Stimulated activated CD8-positive, alpha-beta memory T cell treated with anti-CD3 and anti-CD28 coated beads, Interleukin-7, amount 100 ng/mL, for 1 hour (primary cell): Measurements from ENCODE around the gene CAPN2.

Source experiments
- DNase-seq, 2 donors: peaks; one replicate each; pipeline ENCODE4 v3.0.0-alpha.2; 2020; ENCODE audit warnings: low read depth in 2 of 2

The CAPN2 gene

DNA sequence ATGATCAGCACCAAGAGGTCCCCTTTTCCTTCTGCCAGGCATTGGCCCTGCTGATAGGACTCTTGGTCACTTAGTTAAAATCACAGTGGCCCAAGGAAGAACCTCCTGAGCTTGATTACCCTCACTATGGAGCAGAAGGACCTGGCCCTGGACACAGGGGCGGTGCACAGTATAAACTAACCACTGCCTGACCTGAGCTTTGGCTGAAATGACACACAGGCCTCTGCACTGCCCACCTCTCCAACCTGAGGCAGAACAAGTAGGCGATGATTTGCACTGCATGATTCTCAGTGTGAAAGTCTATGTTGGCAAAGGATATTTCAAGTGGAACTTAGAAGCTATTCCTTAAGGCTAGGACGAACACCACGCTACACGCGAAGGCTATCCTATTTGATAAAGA lies 48.5 kb downstream of the CAPN2 start:
- DNase-seq, result no peak

DNA sequence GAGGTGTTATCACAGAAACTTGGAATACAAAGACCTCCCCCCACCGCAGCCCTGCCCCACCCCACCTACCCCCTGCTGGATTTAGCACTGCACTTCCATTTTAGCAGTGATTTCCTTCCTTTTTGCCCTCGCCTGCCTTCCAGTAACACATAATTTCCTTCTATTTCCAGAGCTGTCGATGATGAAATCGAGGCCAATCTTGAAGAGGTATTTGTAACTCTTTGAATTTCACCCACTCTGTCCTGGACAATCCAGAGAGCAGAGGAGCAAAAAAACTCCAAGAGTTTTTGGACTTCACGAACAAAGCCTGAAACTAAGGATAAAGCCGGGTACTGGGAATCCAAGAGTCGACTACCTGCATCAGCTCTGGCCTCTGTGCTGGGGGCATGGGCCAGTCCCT lies 49.1 kb downstream of the CAPN2 start:
- no peak for DNase-seq

DNA sequence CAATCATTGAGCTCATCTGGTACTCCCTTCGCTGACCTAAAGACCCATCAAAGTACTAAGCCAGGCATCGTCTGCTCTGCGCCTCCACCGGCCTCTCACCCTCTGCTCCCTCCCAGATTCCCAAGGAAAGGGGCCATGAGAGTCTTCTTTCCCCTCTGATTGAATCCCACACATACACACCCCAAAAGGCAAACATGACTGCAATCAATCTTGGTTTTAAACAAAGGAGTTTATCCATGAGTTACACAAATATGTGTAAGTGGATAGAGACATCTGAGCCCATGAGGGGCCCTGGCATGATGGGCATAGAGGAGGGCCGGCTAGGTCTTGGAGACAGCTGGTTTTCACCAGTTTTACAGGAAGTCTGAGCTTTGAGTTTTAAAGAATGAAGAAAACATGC lies 50.9 kb downstream of the CAPN2 start:
- no peak for DNase-seq

DNA sequence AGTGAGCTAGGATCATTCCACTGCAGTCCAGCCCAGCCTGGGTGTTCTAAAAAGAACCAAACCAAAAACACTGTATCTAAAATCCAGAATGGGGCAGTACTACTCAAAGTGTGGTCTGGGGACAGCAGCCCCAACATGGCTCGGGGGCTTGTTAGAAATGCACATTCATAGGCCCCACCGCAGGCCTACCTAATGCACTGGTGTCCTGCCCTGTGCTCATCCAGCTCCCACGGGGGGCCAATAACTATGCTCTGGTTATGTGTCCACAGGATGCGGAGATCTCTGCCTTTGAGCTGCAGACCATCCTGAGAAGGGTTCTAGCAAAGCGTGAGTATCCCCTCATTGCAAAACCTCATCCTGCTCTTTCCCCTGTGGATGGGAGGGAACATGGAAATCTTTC lies 51.5 kb downstream of the CAPN2 start:
- no peak for DNase-seq

DNA sequence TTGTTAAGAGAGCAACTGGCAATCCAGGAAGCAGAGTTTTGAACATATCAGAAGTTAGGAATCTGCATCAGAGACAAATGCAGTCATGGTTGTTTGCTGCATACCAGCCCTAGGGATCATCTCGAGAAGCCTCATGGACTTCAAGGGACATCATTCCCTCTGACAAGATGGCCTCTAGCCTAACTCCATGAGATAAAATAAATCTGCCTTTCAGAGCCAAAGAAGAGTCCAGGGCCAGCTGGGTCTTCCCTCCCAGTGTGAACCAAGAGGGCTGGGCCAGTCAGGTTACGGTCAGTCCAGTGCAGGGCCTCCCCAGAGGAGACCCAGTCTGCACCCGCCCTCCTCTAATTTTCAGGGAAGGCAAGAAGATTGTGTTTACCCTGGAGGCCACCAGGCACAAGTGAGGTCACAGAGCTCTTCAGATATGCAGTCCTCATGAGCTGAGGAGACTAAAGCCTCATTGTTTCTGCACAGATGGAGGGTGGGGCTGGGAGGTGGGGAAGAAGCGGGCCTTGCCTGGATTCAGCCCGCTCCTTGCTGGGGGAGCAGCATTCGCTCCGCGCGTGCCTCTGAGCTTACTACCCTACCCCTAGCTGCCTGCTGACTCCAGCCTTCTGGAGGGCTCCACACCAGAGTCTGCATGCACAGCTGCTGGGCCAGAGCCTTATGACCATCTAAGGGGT lies 52.8 kb downstream of the CAPN2 start:
- no peak for DNase-seq

DNA sequence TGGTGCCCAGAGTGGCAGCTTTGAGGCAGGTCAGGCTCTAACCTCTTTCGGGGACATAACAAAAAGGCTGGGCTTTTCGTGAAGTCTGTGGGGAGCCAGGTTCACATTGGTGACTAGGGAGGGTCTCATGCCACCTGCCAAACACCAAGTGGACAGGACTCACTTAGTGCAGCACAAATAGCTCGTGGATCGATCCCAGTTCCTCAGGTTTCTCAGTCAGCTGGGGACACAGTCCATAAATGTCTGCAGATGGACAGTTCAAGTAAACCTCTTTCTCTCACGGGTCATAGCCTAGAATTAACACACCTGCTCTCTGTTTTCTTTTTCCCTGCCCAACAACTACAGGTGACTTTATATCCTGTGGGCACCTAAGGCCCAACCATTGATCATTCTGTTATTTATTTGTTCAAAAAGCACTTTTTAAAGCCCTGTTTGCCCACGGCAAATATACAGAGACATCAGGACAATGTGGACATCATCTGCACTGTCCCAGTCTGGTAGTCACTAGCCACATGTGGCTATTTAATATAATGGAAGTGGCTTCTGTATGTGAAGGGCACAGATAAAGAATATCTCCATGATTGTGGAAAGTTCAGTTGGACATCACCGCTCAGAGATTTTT lies 53.5 kb downstream of the CAPN2 start:
- DNase-seq, result no peak

DNA sequence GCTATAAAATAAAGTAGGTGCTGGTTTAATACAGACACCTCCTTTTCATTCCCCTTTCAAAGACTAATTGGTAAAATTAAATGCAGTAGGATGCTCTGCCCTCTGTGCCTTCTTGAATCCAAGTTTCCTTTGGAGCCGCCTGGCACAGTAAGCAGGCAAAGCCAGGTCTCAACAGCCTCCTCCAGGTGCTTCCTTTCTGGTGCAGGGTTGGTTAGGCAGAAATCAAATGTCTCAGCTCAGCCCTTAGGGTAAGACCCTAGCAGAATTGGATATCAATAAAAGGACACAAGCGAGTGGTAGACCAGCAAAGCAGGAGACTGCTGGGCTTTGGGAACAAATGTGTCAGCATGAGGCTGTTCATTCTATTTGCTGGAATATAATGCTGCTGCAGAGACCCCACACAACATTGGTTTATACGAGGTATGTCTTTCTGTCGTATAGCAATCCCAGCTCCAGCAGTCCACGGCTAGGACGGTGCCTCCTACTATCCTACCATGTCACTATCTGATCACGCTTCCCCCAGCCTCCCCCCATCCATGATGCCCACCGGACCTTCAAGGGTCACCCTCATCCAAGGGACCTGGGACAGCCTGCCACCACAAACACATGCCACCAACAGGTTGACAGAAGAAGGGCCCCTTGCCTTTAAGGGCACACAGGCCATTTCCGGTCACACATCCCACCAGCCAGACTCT lies 58.4 kb downstream of the CAPN2 start:
- DNase-seq, result no peak

DNA sequence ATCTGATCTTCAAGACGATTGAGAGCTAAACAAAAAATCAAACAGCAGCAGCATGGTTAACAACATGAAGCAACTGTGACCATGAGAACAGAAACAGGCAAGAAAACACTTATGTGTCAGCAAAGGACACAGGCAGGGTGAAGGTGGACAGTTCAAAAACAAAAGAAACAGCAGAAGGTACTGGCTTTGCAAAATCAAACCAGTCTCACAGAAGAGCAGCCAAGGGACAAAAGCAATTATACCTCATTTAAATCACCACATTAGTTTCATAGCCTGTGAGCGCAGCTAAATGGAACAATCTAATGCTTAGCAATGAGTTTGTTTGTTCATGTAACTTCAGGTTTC lies 59.1 kb downstream of the CAPN2 start:
- no peak for DNase-seq

DNA sequence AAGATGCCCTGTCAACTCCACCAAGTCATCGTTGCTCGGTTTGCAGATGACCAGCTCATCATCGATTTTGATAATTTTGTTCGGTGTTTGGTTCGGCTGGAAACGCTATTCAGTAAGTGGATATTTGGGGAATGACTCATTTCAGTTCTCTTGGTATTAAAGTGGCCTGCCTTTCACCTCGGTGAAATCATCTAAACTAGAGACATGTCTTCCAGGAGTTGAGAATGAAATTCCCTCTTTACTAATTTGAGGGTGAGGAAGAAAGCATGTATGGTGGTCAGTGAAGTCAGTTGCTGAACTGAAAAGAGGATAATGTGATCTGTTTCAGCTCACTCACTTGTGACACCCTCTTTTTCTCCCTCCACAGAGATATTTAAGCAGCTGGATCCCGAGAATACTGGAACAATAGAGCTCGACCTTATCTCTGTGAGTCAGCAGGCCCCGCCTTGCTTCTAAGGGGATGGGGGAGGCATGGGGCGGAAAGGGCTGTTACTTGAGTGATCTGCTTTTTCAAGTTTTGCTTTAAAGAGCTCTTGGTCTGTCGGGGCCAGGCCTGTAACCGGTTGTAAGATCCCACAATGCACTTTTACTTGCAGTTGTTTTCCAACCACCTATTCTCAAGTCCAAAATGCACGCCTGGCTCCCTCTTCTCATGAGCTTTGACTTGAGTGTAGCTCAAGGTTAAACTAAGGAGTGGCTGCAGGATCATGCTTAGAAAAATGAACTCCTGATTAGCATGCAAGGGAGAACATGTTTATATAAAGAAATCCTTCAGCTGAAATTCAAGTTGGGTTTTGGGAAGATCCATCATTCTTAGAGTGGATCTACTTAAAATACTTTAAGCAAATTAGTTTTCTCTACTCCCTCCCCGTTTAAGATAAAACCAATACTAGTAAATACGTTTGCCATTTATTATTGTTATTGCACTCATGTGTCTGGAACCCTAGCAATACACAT lies 59.8 kb downstream of the CAPN2 start:
- no peak for DNase-seq

DNA sequence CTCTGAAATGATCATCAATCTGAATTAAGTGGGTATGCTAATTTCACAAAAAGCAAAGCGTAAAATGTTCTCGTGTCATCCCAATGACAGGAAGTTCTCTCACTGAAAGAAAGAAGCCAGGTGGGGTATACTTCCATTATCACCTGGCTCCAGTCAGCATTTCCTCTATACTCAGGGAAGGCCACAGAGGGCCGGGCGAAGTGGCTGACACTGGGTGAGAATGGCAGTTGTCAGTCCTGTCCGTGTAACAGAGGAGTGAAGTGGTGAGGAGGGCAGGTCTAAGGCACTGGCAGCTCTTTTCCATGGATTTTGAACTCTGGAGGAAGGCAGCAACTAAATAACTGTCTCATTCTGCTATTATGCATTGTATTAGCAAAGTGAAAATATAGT lies 60.4 kb downstream of the CAPN2 start:
- no peak for DNase-seq

DNA sequence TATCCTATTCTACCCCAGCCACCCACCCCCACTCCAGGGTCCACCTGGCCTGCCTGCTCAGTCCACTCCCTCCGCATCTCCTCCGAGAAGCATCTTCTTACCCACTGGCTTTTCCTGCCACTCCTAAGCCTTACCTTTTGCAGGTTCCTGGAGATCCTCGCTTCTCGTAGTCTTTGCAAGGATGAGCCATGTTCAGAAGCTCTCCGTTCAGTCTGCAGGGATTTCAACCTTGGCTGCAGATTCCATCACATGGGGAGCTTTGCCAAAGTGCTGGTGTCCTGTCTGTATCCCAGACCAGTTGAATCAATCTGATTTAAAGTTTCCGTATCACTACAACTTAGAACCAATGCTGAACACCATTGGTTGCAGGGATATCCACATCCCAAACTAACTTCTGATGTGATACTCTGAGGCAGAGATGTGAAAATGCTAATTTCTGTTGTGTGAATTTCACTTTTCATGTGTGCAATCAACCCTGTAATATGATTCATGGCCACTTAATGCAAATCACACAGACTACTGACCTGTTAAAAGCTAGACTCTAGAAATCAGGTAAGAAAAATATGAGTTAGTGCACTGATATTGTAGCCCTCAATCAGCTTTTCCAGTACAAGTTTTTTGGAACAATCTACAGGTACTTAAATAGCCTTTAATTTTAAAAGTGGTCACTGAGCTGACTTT lies 61.9 kb downstream of the CAPN2 start:
- DNase-seq, result no peak

DNA sequence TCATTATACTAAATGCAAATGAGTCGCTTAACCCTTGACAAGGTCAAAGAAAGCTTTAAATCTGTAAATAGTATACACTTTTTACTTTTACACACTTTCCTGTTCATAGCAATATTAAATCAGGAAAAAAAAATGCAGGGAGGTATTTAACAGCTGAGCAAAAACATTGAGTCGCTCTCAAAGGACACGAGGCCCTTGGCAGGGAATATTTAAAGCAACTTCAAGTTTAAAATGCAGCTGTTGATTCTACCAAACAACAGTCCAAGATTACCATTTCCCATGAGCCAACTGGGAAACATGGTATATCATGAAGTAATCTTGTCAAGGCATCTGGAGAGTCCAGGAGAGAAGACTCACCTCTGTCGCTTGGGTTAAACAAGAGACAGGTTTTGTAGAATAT lies 62.7 kb downstream of the CAPN2 start:
- DNase-seq, result no peak

DNA sequence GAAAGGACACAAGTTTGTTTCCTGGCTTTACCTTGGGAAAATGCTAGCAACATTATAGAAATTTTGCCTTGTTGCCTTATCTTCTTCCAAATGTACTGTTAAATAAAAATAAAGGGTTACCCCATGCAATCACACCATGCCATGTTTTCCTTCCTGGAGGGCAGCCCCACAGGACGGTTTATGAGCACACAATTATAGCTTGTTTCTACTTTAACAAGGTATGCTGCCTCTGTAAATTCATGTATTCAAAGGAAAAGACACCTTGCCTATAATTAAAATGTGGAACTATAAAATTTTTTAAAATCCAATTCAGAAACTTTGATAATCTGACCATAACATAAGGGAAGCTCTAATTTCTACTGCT lies 63.4 kb downstream of the CAPN2 start:
- DNase-seq, result no peak

DNA sequence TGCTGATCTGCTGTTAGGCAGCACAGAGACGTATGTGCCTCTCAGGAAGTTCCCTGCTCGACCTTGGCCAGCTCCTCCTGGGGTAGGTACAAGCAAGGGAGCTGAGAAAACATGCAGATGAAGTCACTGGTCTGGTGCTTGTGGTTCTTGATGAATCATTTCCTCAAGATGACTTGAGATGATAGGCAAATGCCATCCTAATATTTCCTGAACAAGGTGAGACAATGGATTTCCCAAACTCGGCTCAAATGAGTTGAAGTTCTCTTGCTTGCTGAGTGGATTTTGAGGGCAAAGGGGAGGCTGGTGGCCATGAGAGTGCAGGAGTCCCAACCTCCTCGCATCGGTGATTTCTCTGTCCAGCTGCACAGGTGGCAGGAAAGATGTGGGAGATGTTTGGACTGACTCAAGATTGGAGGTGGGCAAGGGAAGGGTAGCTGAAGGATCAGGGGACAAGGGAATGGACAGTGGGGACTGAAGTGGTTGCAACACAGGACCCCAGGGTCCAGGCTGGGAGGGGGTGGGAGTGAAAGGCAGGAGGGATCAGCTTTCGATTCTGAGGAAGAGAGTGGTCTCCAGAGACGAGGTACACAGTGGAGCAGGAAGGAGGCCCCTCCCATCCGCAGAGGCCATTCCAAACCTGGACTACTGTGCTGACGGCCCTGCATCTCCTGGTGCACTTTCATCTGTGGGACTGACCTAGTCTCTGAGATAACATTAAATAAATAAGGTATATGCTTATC lies 63.9 kb downstream of the CAPN2 start:
- no peak for DNase-seq

DNA sequence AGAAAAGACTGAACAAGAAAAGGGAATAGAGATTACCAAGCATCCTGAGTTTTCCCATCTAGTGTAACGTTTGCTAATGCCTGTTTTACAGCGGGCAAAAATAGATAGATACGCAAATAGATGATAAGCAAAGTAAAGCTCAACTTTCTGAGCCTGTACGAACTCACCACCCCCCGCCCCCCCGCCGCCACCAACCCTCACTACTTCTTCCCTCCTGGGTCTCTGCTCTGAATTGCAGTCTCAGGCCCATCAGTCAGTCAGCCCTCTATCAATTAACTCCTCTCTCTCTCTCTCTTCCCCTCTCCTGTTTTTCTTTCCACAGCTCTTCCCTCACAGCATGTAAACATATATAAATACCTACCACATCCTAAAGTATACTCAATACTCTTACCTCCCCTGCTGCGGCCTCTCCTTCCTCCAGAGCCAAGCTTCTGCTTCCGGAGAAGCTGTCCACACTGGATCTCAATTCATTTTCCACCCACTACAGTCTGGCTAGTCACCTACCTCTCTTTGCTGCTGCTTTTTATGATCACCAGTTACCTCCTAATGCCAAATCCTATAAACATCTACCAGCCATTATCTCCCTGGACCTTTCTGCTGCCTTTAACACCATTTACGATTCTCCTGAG lies 64.6 kb downstream of the CAPN2 start:
- DNase-seq, result no peak

DNA sequence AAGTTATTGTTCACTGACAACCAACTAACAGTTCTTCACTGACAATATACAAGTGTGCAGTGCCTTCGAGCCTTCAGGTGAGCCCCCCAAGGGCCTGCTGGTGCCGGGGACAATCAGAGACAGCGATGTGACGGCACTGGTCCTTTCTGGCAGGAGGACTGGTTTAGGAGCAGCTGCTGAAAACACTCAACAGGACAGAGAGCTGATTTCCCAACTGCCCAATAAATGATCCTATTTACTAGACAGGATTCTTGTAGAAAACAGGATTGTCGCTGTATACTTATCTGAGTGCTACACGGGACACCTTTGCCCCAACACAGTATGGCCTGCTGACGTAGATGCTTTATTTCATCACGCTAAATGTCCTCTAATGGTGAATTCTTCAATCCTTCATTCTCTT lies 68.0 kb downstream of the CAPN2 start:
- no peak for DNase-seq

DNA sequence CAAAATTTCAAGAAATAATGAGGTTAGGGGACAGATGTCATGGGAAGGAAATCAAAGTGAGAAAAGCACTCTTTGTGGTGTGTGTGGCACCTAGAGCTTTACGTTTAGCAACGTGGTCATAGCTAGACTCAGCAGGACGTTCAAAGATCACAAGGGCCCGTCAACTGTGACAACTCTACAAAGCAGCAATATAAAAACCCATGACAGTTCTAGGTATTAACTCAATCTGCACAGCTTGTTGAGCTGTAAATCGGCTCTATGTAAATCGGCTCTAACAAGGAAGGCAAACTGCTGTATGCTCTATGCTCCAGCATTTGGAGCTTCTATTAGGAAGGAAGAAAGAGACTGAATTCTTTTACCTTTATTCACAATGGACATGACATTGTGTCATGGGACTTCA lies 68.6 kb downstream of the CAPN2 start:
- DNase-seq, result no peak

DNA sequence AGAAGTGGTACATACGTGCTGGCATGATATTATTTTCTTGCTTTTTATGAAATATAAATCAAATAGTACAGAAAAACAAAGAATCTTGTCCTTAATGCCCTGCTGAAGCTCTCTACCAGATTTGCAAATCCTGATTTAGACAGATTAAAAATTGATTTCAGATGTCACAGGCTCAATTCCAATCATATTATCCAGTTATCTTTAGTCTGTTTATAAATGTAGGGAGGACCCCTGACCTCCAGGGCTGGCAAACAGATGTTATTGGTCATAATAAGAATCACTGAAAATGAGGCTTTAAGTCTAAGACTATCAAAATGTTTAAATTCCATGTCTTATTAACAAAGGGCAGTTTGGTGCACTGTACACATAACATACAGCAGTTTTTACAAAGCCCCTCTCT lies 71.3 kb downstream of the CAPN2 start:
- no peak for DNase-seq

DNA sequence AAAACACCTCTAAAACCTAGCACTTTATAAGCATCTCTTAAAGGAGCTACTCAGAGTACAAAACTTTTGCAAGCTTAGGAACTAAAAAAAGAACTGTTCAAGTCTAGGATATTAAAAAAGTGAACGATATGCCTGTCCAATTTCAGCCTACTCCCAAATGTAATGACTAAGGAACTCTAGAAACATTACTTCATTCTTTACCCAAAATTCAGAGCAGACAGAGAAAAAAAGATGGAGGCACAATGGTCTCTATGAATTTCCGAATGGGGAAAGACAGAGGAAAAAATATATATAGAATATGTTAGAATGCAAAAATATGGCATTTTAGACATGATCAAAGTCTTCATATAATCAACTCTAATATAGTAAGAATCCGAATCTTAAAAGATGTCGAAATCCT lies 72.2 kb downstream of the CAPN2 start:
- no peak for DNase-seq

DNA sequence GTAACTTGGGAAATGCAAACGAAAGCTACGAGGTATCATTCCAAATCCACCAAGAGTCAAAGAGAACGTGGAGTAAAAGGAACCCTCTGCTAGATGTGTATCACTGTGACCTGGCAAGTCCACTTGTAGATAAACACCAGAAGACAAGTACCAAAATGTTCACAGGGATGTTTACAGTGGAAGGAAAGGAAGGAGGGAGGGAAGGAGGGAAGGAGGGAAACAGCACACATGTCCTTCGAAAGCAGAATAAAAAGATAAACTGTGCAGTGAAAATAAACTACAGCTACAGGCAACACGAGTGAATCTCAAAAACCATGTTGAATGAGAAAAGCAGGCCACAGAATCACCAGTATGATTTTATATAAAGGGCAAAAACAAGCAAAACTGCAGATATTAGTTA lies 73.5 kb downstream of the CAPN2 start:
- no peak for DNase-seq
